Liver (tissue), 9 donors: ENCODE data around the gene ZMYND8. TPM values are rescaled to one million over a fixed set of nuclear protein-coding genes. Genes with fewer than 3 reads are reported as not detected.
"Not testable (repeated sequence)": the region's sequence is repeated elsewhere in the genome, so short reads cannot be mapped to it uniquely, and the experiment has no call there.

Source experiments
- DNase-seq: peaks from one replicate; pipeline ENCODE4 v3.0.0-alpha.2; 2017; ENCODE audit warnings: low spot score
- H3K27ac ChIP-seq, 2 donors: one replicate each; pipeline ENCODE4 v1.7.0; 2013; ENCODE audit warnings: inconsistent platforms in 2 of 2, low read length in 2 of 2, control low read depth in 1 of 2, low read depth in 1 of 2, mild to moderate bottlenecking in 1 of 2
- H3K27me3 ChIP-seq, 4 donors: one replicate each; pipeline versions ENCODE4 v1.6.1 to v1.7.0; 2013; ENCODE audit warnings: low read length in 3 of 4, inconsistent platforms in 1 of 4, mild to moderate bottlenecking in 1 of 4, moderate library complexity in 1 of 4; ENCODE audit not compliant: control insufficient read depth in 4 of 4, insufficient read depth in 4 of 4
- H3K36me3 ChIP-seq, 4 donors: one replicate each; pipeline versions ENCODE4 v1.6.1 to v1.7.0; 2013; ENCODE audit warnings: low read length in 3 of 4, mild to moderate bottlenecking in 3 of 4, low read depth in 1 of 4, moderate library complexity in 1 of 4; ENCODE audit not compliant: control insufficient read depth in 4 of 4, insufficient read depth in 3 of 4
- H3K4me1 ChIP-seq, 4 donors: one replicate each; pipeline versions ENCODE4 v1.6.1 to v1.7.0; 2013; ENCODE audit warnings: low read length in 3 of 4, mild to moderate bottlenecking in 3 of 4, moderate library complexity in 1 of 4; ENCODE audit not compliant: control insufficient read depth in 4 of 4, insufficient read depth in 4 of 4
- H3K4me3 ChIP-seq, 3 donors: one replicate each; pipeline versions ENCODE4 v1.6.1 to v1.7.0; 2013; ENCODE audit warnings: low read length in 3 of 3, control low read depth in 1 of 3, low read depth in 1 of 3, mild to moderate bottlenecking in 1 of 3
- H3K9ac ChIP-seq, 2 donors: one replicate each; pipeline ENCODE4 v1.7.0; 2013; ENCODE audit warnings: low read length in 2 of 2, mild to moderate bottlenecking in 2 of 2, moderate library complexity in 2 of 2, control low read depth in 1 of 2, low read depth in 1 of 2
- H3K9me3 ChIP-seq, 4 donors: one replicate each; pipeline versions ENCODE4 v1.6.1 to v1.7.0; 2013; ENCODE audit warnings: low read length in 3 of 4; ENCODE audit not compliant: control insufficient read depth in 4 of 4
- FOXA2 ChIP-seq: IDR thresholded peaks from 2 replicates; pipeline ENCODE4 v1.6.1; 2016; ENCODE audit warnings: antibody characterized with exemption
- GABPA ChIP-seq, 2 donors: IDR thresholded peaks in 1 of 2; conservative IDR thresholded peaks in 1 of 2; 2 replicates each; pipeline ENCODE4 v1.6.1; 2016; ENCODE audit warnings: antibody characterized with exemption in 2 of 2, mild to moderate bottlenecking in 1 of 2, moderate library complexity in 1 of 2
- NR2F2 ChIP-seq: IDR thresholded peaks from 2 replicates; pipeline ENCODE4 v1.6.1; 2016; ENCODE audit warnings: antibody characterized with exemption
- RAD21 ChIP-seq, 2 donors: IDR thresholded peaks; 2 replicates each; pipeline ENCODE4 v1.6.1; 2016; ENCODE audit warnings: antibody characterized with exemption in 2 of 2, mild to moderate bottlenecking in 2 of 2
- TAF1 ChIP-seq: conservative IDR thresholded peaks from 2 replicates; pipeline ENCODE4 v1.6.1; 2016; ENCODE audit warnings: antibody characterized with exemption, mild to moderate bottlenecking
- YY1 ChIP-seq: IDR thresholded peaks from 2 replicates; pipeline ENCODE4 v1.6.1; 2016; ENCODE audit warnings: antibody characterized with exemption, mild to moderate bottlenecking
- WGBS: extraction: QIAGEN DNeasy Blood & Tissue Kit; methylation state at CpG from one replicate; pipeline ENCODE4 v1.1.7; 2013; 5-methylcytosine and 5-hydroxymethylcytosine counted together
- polyA plus RNA-seq, 2 donors: library from polyadenylated mRNA; stranded (reverse) in 1 of 2; unstranded in 1 of 2; fragments of 200-250 nt in 1 of 2; fragments of >200 nt in 1 of 2; fragmentation: Nextera tagmentation in 1 of 2; extraction: Ambion mirVana in 1 of 2; gene quantifications; one replicate each; pipeline versions ENCODE4 v1.2.1 to v1.2.3, GENCODE V29; 2013 to 2015
- total RNA-seq, 2 donors: library from RNA; depleted of rRNA; stranded (reverse); fragments of >200 nt; gene quantifications; one replicate each; pipeline ENCODE4 v1.2.3, GENCODE V29; 2014
- TF ChIP-seq, protein P1 (sequence below): fragments of 150-350 bp; IDR thresholded peaks from 2 replicates; pipeline ENCODE4 v1.5.1; 2017; ENCODE audit warnings: improper control_type of control experiment, low read depth, low read length; ENCODE audit not compliant: missing input control
- TF ChIP-seq, protein P2 (sequence below): IDR thresholded peaks from 2 replicates; pipeline ENCODE4 v1.6.1; 2016; ENCODE audit warnings: antibody characterized with exemption
- TF ChIP-seq, protein P3 (sequence below): IDR thresholded peaks from 2 replicates; pipeline ENCODE4 v1.6.1; 2016; ENCODE audit warnings: antibody characterized with exemption
- TF ChIP-seq, protein P4 (sequence below): IDR thresholded peaks from 2 replicates; pipeline ENCODE4 v1.6.1; 2016; ENCODE audit warnings: antibody characterized with exemption
- donor health status: healthy.
- donor health status: healthy.
- donor health status: healthy.
- donor health status: healthy.
- donor health status: healthy.

Gene ZMYND8
- total and polyA plus RNA-seq, 4 donors = 3.3 to 23.5 (median 6.8) TPM

DNA sequence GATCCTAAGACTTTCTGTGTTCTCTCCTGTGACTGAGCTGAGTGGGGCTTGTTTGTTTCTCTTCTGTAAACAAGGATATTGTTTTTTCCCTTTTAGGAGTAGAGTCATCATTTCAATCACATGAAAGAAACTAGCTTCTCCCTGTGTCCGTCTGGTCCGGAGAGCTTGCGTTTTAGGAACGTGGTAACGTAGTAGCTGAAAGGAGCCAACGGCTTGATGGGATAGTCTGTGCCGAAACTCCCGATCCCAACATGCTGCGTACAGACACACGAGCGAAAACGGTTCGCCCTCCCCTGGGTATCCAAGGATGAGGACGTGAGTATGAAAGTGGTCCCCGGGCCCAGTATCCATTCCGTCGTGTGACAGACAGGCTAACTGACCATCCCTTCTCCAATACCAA, 146.5 kb downstream of the ZMYND8 start (continued):
- TF ChIP-seq, protein P1, sequence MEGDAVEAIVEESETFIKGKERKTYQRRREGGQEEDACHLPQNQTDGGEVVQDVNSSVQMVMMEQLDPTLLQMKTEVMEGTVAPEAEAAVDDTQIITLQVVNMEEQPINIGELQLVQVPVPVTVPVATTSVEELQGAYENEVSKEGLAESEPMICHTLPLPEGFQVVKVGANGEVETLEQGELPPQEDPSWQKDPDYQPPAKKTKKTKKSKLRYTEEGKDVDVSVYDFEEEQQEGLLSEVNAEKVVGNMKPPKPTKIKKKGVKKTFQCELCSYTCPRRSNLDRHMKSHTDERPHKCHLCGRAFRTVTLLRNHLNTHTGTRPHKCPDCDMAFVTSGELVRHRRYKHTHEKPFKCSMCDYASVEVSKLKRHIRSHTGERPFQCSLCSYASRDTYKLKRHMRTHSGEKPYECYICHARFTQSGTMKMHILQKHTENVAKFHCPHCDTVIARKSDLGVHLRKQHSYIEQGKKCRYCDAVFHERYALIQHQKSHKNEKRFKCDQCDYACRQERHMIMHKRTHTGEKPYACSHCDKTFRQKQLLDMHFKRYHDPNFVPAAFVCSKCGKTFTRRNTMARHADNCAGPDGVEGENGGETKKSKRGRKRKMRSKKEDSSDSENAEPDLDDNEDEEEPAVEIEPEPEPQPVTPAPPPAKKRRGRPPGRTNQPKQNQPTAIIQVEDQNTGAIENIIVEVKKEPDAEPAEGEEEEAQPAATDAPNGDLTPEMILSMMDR = no peak
- TF ChIP-seq YY1 = no peak
- TF ChIP-seq FOXA2 = no peak

DNA sequence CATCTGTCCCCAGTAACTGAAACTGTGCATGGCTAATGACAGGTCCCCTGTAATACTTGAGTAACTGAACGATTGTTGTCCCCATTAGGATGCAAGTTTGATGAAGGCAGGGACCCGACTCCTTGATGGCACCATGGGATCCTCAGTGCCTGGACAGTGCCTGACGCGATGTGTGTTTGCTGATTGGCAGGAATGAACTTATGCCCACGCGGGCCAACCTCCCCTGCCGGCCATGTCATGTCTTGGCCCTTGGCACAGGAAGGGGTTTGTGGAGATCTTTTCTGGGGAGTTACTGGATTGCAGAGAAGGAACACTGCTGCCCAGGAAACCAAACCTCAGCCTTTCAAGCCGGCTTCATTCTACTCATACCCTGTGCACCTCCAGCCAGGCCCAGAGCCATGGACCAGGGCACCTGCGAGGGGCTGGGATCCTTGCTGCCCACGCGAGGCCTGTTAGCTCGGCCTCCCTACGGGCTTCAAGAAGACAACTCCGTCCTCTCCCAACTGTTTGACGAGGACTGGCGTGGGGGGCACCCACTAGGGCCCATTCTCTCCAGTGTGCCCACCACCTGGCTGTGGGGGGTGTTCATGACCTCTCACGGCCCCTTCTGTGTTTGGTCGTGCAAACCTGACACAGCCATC, 147.8 kb downstream of the ZMYND8 start:
- WGBS = 95% methylated on average over 18 of the region's 18 CpGs
- H3K9ac ChIP-seq = no peak overlapping the region
- no peaks in the 10 kb centered on the region for H3K27me3 ChIP-seq
- peaks cover 0 to 5% (median 2%) of the 10 kb centered on the region in 4 donors for H3K4me1 ChIP-seq
- H3K27ac ChIP-seq = no peak overlapping the region
- H3K36me3 ChIP-seq = peaks cover 5 to 47% (median 24%) of the 10 kb centered on the region in 4 donors
- TF ChIP-seq FOXA2 (no peak), TAF1 (no peak), RAD21 (IDR thresholded peaks at IDR 0.05) (no peak), YY1 (no peak), GABPA (IDR thresholded peaks at IDR 0.05 in 1 of 2, conservative IDR thresholded peaks at IDR 0.05 in 1 of 2) (no peak)
- TF ChIP-seq, protein P2, sequence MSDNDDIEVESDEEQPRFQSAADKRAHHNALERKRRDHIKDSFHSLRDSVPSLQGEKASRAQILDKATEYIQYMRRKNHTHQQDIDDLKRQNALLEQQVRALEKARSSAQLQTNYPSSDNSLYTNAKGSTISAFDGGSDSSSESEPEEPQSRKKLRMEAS = no peak
- TF ChIP-seq, protein P3, sequence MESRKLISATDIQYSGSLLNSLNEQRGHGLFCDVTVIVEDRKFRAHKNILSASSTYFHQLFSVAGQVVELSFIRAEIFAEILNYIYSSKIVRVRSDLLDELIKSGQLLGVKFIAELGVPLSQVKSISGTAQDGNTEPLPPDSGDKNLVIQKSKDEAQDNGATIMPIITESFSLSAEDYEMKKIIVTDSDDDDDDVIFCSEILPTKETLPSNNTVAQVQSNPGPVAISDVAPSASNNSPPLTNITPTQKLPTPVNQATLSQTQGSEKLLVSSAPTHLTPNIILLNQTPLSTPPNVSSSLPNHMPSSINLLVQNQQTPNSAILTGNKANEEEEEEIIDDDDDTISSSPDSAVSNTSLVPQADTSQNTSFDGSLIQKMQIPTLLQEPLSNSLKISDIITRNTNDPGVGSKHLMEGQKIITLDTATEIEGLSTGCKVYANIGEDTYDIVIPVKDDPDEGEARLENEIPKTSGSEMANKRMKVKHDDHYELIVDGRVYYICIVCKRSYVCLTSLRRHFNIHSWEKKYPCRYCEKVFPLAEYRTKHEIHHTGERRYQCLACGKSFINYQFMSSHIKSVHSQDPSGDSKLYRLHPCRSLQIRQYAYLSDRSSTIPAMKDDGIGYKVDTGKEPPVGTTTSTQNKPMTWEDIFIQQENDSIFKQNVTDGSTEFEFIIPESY = no peak
- no peak overlapping the region for H3K4me3 ChIP-seq
- no peak for DNase-seq
- no peaks in the 10 kb centered on the region for H3K9me3 ChIP-seq

DNA sequence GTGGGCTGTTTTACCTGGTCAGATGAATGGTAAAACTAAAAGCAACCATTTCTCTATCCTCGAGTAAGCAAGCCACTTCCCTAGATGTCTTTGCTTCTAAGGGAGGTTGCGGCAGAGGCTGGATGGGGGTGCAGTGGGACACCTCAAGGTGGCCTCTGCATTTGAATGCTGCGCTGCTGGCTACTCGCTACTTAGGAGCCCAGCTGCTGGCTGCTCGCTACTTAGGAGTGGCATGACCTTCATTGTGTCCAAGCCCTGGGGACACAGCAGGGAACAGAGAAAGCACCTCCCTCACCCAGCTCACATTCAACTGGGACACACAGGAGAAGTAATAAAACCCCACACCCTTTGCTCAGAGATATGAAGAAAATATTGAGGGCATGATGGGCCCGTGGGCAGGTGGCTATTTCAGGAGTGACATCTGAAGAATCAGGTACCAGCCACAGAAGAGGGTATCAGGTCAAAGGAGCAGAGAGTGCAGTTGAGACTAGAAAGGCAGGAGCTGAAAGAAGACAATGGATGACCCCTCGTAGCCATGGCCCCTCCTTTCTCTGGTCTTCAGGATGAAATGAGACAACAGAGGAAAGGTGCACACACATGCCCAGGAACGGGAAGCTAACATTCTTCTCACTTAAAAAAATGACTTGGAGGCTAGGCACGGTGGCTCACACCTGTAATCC, 149.4 kb downstream of the ZMYND8 start:
- Histone ChIP-seq H3K9me3 (no peaks in the 10 kb centered on the region), H3K27me3 (no peaks in the 10 kb centered on the region), H3K4me1 (peaks cover 0 to 5% (median 2%) of the 10 kb centered on the region in 4 donors), H3K9ac (no peak overlapping the region), H3K4me3 (no peak overlapping the region), H3K36me3 (peaks cover 3 to 33% (median 17%) of the 10 kb centered on the region in 4 donors), H3K27ac (no peak overlapping the region)
- WGBS = 91% methylated on average over 9 of the region's 9 CpGs
- no peak for DNase-seq
- TF ChIP-seq NR2F2 = no peak
- TF ChIP-seq, protein P4, sequence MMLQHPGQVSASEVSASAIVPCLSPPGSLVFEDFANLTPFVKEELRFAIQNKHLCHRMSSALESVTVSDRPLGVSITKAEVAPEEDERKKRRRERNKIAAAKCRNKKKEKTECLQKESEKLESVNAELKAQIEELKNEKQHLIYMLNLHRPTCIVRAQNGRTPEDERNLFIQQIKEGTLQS = no peak
- TF ChIP-seq, protein P3 = no peak

DNA sequence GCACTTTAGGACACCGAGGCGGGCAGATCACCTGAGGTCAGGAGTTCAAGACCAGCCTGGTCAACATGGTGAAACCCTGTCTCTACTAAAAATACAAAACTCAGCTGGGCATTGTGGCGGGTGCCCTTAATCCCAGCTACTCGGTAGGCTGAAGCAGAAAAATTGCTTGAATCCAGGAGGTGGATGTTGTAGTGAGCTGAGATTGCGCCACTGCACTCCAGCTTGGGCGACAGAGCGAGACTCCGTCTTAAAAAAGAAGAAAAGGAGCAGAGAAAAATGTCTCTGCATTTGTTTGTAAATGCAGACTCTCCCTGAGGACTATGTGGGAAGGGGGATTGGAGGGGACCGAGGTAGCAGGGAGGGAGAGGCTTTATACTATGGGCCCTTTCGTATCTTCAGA, 149.9 kb downstream of the ZMYND8 start:
- H3K9me3 ChIP-seq, H3K27me3 ChIP-seq, H3K9ac ChIP-seq, H3K4me1 ChIP-seq, DNase-seq, H3K27ac ChIP-seq, H3K4me3 ChIP-seq: not testable (repeated sequence)
- 93% methylated on average over 10 of the region's 10 CpGs for WGBS
- H3K36me3 ChIP-seq = peaks cover 3 to 30% (median 16%) of the 10 kb centered on the region in 4 donors
